Measurements from ENCODE around the gene DTHD1. TPM values are rescaled to one million over a fixed set of nuclear protein-coding genes. Genes with fewer than 3 reads are reported as not detected.

Gene DTHD1
- total and polyA plus RNA-seq, 2 of the 8 experiments (the other 6 are each of a cell fraction or from before 2014, with no cell fraction given), result not detected

DNA sequence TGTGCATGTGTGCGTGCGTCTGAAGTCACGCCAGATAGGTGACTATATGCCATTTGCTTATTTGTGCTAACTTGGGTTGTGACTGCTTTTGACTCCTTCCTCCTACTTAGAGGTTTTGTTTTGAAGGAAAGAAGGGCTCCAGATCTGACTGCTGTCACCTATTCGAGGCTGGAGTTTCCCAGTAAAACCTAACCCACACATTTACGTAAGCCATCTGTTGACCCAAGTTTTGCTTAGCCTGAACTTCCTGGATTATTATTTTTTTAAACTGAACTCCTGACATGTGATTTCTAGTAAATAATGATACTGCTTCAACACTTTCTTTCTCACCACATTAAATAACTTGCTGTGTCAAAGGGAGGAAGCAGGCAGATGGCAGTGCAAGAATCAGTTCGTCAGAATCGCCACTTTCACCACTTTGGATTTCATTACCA is 41.5 kb downstream of the DTHD1 start:
- H4K20me1 ChIP-seq (replicated peaks in 1 of 2; ENCODE audit: control insufficient read depth in 1 of 2, insufficient read depth in 2 of 2, low read length in 2 of 2), result no peaks in the 10 kb centered on the region
- no peak overlapping the region for H3K23ac ChIP-seq (ENCODE audit: insufficient read length)
- TF ChIP-seq SP1 (IDR thresholded peaks at IDR 0.05; ENCODE audit: low read depth, low read length) (no peak), BACH1 (IDR thresholded peaks at IDR 0.05; ENCODE audit: low read length) (no peak), RFX5 (IDR thresholded peaks at IDR 0.05; ENCODE audit: borderline replicate concordance, low read depth, low read length) (no peak), EGR1 (IDR thresholded peaks at IDR 0.05; ENCODE audit: borderline replicate concordance, low read depth, low read length) (no peak), POLR2A (IDR thresholded peaks at IDR 0.05; ENCODE audit: control extremely low read depth in 1 of 2, low read depth in 2 of 2, low read length in 2 of 2) (no peak), ATF2 (IDR thresholded peaks at IDR 0.05; ENCODE audit: low read length) (no peak), SUZ12 (IDR thresholded peaks at IDR 0.05; ENCODE audit: low read length) (no peak), JUN (IDR thresholded peaks at IDR 0.05; ENCODE audit: low read depth, low read length) (no peak), SRF (IDR thresholded peaks at IDR 0.05; ENCODE audit: low read depth, low read length) (no peak), EP300 (IDR thresholded peaks at IDR 0.05; ENCODE audit: borderline replicate concordance in 1 of 2, low read depth in 2 of 2, low read length in 2 of 2) (no peak), CTBP2 (IDR thresholded peaks at IDR 0.05; ENCODE audit: borderline replicate concordance, insufficient read depth, insufficient read length, low read length) (no peak), POLR2AphosphoS5 (IDR thresholded peaks at IDR 0.05; ENCODE audit: low read depth, low read length) (no peak), E2F6 (IDR thresholded peaks at IDR 0.05) (no peak)

More for the DNA sequence above, 41.5 kb downstream of the DTHD1 start:
- no peak for FAIRE-seq
- ChIA-PET CTCF (ENCODE audit: partially characterized antibody) (interaction anchor here (0.5 kb wide), 1 partner anchor 118 kb away, joined by 3 read pairs; no protein-coding TSS in a partner anchor), POLR2A (ENCODE audit: partially characterized antibody) (no interaction called here)
- H2BK5ac ChIP-seq (ENCODE audit: low read depth, low read length), result no peak overlapping the region
- WGBS, 2 experiments (ENCODE audit: extremely low coverage in 1 of 2, insufficient coverage in 1 of 2, insufficient read length in 1 of 2, insufficient replicate concordance in 2 of 2, low coverage in 1 of 2, low lambda C conversion rate in 2 of 2, missing lambda C conversion rate in 1 of 2), result 95% methylated on average over 7 of the region's 7 CpGs; no CpG with 5 or more reads in 1 of the 2 experiments
- no peaks in the 10 kb centered on the region for H3K79me1 ChIP-seq (ENCODE audit: low read depth, low read length)
- no peak overlapping the region for H3K18ac ChIP-seq (ENCODE audit: extremely low read depth, low read length)
- H3K14ac ChIP-seq (ENCODE audit: insufficient read length), result no peak overlapping the region
- H3K9me3 ChIP-seq (ENCODE audit: insufficient read depth in 2 of 2, low read depth in 1 of 2, low read length in 1 of 2), result no peaks in the 10 kb centered on the region
- no peak overlapping the region for H3K4me2 ChIP-seq (ENCODE audit: insufficient read depth in 1 of 2, low read depth in 2 of 2, low read length in 2 of 2)
- H3K36me3 ChIP-seq (ENCODE audit: control insufficient read depth in 2 of 4, insufficient read depth in 4 of 4, low read length in 3 of 4), result peaks cover 0 to 2% (median 0%) of the 10 kb centered on the region in 4 experiments; a peak in 1 of 8 replicates
- no peak overlapping the region for H2BK12ac ChIP-seq (ENCODE audit: low read depth, low read length)
- no peak overlapping the region for H4K5ac ChIP-seq (ENCODE audit: insufficient read length, low read depth, low read length)
- H3K9ac ChIP-seq (replicated peaks in 1 of 4; ENCODE audit: extremely low read depth in 1 of 4, low read depth in 3 of 4, low read length in 3 of 4), result no peak overlapping the region
- no peak overlapping the region for H4K91ac ChIP-seq (replicated peaks; ENCODE audit: insufficient read length, low read length)
- H3K4me1 ChIP-seq (replicated peaks in 1 of 4; ENCODE audit: control insufficient read depth in 3 of 4, insufficient read depth in 4 of 4, low read length in 3 of 4), result no peaks in the 10 kb centered on the region
- no peak for DNase-seq (ENCODE audit: low read depth in 1 of 2, low spot score in 2 of 2)
- H4K8ac ChIP-seq (ENCODE audit: extremely low read depth, insufficient read depth, low read length), result no peak overlapping the region
- H3K79me2 ChIP-seq (ENCODE audit: control insufficient read depth in 1 of 2, insufficient read depth in 2 of 2, low read length in 2 of 2), result no peaks in the 10 kb centered on the region
- no peak overlapping the region for H3K4ac ChIP-seq (replicated peaks; ENCODE audit: insufficient read length, low read depth, low read length)
- H2BK20ac ChIP-seq (ENCODE audit: low read length), result no peak overlapping the region
- no peaks in the 10 kb centered on the region for H3K23me2 ChIP-seq (ENCODE audit: low read depth, low read length)
- no peak overlapping the region for H2BK15ac ChIP-seq (ENCODE audit: low read length)
- no peak overlapping the region for H3K27ac ChIP-seq (ENCODE audit: low read depth, low read length)
- no peak overlapping the region for H3K4me3 ChIP-seq (ENCODE audit: extremely low read depth in 1 of 4, insufficient read depth in 2 of 4, low read depth in 3 of 4, low read length in 4 of 4)
- no peak overlapping the region for H2BK120ac ChIP-seq (replicated peaks; ENCODE audit: low read depth, low read length)
- H3K27me3 ChIP-seq (replicated peaks in 1 of 4; ENCODE audit: control insufficient read depth in 3 of 4, extremely low read depth in 1 of 4, insufficient read depth in 3 of 4, low read length in 3 of 4), result no peaks in the 10 kb centered on the region
- H2AFZ ChIP-seq (ENCODE audit: low read length), result no peak overlapping the region
- no peak overlapping the region for H3K56ac ChIP-seq (replicated peaks; ENCODE audit: insufficient read length, low read depth, low read length)
- H2AK5ac ChIP-seq (ENCODE audit: low read depth, low read length), result no peak overlapping the region
